ENCODE measurements around the gene FOCAD.

Gene FOCAD

GRCh38 chr9:21027295-21027694 lies 343.2 kb downstream of the FOCAD start:
- DNase-seq = no peak

- no peak for DNase-seq
Measured at GRCh38 chr9:21028466-21028865, 344.4 kb downstream of the FOCAD start.

GRCh38 chr9:21029661-21030060 lies 345.6 kb downstream of the FOCAD start:
- no peak for DNase-seq

- DNase-seq = no peak
Measured at GRCh38 chr9:21030389-21031035, 346.5 kb downstream of the FOCAD start.

- peak; percentile 45 for DNase-seq
Measured at GRCh38 chr9:21031091-21031807, 347.2 kb downstream of the FOCAD start, which contains the start of gene HACD4. Gene HACD4, minus strand, starts transcription at chr9:21031640. Its CDS starts 50 bp downstream, at chr9:21031590.

- no peak for DNase-seq
Measured at GRCh38 chr9:21031808-21032183, 347.7 kb downstream of the FOCAD start.

GRCh38 chr9:21037278-21037677 lies 353.2 kb downstream of the FOCAD start:
- DNase-seq = no peak

GRCh38 chr9:21039302-21039701 lies 355.2 kb downstream of the FOCAD start:
- DNase-seq = no peak

- no peak for DNase-seq
Measured at GRCh38 chr9:21042466-21042865, 358.4 kb downstream of the FOCAD start.

- no peak for DNase-seq
Measured at GRCh38 chr9:21043841-21044240, 359.8 kb downstream of the FOCAD start.
